UCSD-AML1 (cell line): ENCODE results near the gene MGA.

ENCODE experiments used
- DNase-seq: peaks from one replicate; lab custom pipeline; 2025; ENCODE audit not compliant: unreplicated experiment; lab: John Stamatoyannopoulos, UW

Gene MGA

DNA sequence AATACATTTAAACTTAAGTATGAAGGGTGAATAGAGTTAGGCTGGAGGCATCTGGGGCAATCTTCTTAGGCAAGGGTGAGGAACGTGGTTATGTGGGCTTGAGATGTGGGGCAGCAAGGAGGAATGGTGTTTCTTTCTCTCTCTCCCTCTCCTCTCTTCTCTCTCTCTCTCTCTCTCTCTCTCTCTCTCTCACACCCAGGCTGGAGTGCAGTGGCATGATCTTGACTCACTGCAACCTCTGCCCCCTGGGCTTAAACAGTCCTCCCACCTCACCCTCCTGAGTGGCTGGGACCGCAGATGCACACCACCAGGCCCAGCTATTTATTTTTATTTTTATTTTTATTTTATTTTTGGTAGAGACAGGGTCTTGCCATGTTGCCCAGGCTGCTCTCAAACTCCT is 4.0 kb upstream of the MGA start:
- DNase-seq, result no peak

- DNase-seq, result no peak
Observed at GRCh38 chr15:41658689-41659088, 1.5 kb upstream of the MGA start.

- DNase-seq, result no peak
Observed at GRCh38 chr15:41659190-41659589, 1.0 kb upstream of the MGA start.

- DNase-seq, result no peak
Observed at GRCh38 chr15:41659855-41660234, 360 bp upstream of the MGA start.

- DNase-seq, result no peak
Observed at GRCh38 chr15:41661078-41661517, 893 bp downstream of the MGA start.

DNA sequence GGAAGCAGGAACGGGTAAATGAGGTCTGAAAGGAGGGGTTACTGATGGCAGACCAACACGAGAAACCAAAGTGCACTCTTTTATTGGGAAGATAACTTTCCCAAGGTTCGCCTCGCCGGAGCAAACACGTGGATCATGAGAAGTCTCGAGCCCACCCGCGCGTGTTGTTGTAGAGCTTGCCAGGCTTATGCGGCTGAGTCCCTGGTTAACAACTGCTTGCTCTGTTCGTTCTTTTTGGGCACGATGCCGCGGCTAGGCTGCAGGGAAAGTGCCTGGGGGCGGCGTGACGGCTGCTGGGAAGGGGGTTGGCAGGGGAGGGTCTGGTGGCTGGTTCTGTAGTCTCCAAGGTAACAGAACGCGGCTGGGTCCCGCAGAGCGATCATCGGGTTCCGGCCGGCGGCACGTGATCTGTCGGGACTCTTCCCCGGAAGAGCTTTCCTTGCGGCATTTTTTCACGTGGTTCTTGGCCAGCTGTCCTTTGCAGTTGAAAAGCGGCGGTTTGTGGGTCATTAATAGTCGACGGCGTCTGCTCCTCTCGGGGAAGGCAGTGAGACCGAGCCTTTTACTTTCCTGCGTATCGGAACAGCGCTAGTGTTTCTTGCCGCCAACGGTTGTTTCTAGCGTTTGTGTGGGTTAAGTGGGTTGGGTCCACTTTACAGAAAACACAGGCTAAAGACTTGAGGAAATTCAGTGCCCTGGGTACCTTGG is 1.5 kb downstream of the MGA start:
- DNase-seq, result peak; percentile 78

- DNase-seq, result no peak
Observed at GRCh38 chr15:41666353-41666920, 6.2 kb downstream of the MGA start.

GRCh38 chr15:41669701-41670100 is 9.5 kb downstream of the MGA start:
- no peak for DNase-seq

DNA sequence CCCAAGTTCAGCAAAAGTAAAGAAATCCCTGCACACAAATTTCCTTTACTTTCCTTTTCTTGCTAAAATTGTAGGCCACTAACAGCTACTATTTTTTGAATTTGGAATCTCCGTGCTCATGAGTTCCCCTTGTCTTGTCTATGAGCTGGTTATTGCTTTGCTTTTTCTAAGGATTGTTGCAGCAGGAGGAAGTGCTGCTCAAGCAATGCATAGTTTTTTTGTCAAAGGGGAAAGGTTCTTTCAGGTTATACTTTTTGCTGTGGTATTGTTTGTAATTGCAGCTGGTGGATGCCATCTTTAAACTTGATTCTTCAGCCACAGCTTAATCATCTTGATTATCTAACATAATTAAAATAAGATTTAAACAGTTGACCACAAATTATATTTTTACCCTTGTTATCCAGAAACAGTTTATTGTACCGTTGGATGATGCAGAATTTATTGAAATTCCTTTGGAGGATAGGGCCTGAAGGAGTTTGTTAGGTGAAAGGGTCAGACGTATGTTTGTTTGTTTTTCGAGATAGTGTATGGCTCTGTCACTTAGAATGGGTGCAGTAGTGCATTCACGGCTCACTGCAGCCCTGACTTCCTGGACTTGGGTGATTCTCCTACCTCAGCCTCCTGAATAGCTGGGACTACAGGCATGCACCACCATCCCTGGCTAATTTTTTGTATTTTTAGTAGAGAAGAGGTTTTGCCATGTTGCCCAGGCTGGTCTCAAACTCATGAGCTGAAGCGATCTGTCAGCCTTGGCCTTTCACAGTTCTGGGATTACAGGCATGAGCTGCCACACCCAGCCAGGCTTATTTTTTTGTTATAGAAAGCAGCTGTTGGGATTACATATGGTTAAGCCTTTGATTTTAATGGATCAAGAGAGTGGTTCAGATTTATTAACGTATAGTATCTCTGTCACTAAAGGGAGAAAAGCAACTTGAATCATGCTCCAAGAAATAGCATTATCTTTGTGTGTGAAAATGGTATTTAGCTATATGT is 11.7 kb downstream of the MGA start:
- DNase-seq, result no peak

DNA sequence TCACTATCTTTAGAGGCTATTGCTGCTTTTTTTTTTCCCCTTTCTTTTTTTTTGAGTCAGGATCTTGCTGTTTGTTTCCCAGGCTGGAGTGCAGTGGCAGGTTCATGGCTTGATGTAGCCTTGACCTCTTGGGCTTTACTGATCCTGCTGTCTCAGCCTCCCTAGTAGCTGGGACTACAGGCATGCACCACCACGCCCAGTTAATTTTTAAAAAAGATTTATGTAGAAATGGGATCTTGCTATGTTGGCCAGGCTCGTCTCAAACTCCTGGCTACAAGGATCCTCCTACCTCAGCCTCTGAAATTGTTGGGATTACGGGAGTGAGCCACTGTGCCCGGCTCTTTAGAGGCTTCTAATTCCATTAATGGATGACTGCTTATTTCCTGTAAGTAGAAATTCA is 15.1 kb downstream of the MGA start:
- DNase-seq, result no peak

- no peak for DNase-seq
Observed at GRCh38 chr15:41678742-41679141, 18.5 kb downstream of the MGA start.

GRCh38 chr15:41683955-41684354 is 23.8 kb downstream of the MGA start:
- DNase-seq, result no peak

- DNase-seq, result no peak
Observed at GRCh38 chr15:41688671-41689070, 28.5 kb downstream of the MGA start.

DNA sequence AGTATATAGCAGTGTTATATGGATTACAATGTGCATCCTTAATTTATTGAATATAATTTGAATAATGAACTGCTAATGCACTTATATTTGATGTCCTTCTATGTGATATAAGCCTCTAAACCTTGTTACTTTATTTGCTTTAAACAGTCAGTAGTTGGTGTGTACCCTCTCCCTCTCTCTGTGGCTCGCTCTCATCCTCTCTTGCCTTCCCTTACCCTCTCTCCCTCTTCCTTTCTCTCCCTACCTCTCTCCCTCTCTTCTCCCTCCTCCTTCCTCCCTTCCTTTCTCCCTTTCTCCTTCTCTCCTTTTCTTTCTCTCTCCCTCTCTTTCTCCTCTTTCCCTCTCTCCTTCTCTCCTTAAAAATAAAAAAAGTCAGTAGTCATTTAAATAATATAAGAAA is 28.9 kb downstream of the MGA start:
- no peak for DNase-seq

DNA sequence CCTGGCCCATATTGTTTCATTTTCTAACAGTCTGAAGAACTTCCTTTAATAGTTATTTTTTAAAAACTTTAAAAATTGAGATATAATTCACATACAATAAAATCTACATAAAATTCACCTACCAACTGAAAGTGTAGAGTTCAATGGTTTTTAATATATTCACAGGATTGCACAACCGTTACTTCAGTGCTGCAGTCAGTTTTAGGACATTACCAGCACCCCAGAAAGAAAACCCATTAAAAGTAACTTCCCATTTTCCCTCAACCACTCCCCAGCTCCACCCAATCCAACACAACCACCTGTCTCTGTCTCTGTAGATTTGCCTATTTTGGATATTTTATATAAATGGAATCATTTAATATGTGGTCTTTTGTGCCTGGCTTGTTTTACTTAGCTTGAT is 29.6 kb downstream of the MGA start:
- no peak for DNase-seq

- DNase-seq, result no peak
Observed at GRCh38 chr15:41690636-41691035, 30.4 kb downstream of the MGA start.

DNA sequence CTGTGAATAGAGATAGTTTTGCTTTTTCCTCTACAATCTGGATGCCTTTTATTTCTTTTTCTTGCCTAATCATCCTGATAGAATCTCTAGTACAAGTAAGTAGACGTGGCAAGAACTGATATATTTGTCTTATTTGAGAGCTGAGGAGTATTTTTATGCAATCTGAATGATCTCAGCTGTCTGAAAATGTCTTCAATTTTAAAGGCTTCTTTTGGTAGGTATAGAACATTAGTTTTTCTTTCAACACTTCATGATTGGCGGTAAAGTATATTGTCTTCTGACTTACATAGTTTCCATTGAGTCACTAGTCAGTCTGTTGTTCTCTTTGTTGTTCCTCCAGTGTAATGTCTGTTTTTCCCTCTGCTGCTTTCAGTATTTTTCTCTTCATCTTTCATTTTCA is 31.3 kb downstream of the MGA start:
- DNase-seq, result no peak

DNA sequence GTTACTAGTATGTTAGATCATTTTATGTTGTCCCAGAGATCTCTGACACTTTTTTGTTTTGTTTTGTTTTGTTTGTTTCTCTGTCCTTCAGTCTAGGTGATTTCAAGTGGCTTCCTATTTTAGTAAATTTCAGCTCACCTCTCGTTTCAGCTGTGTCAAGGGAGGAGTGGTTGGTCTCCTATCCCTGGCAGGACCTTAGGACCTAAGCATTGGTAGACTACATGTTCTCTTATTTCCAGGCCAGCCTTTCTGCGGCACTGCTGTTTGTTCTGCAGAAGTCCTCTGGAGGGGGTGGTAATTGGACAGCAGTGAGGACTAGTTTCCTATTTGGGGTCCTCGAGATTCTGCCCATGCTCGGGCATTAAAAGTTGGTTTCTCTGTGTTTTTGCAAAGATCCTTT is 31.8 kb downstream of the MGA start:
- no peak for DNase-seq

GRCh38 chr15:41693757-41694156 is 33.6 kb downstream of the MGA start:
- DNase-seq, result no peak

DNA sequence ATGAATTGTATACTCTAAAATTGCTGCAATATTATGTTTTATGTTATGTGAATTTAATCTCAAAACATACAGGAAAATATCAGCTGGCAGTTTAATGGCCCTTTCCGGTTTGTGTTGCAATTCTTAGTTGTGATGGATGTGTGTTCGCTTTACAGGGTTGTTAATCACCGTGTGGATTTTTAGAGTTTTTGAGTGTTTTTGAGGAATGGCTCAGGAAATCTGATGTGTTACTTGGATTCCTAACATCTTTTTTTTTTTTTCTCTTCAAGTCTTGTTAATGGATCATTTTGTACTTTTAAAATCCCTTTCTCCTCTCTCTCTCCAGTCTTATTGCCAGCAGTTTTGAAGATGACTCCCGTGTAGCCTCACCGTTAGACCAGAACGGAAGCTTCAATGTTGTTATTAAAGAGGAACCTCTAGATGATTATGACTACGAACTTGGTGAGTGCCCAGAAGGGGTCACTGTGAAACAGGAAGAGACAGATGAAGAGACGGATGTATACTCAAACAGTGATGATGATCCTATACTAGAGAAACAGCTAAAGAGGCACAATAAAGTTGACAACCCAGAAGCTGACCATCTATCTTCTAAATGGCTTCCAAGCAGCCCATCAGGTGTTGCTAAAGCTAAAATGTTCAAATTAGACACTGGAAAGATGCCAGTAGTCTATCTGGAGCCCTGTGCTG is 35.7 kb downstream of the MGA start:
- DNase-seq, result no peak

DNA sequence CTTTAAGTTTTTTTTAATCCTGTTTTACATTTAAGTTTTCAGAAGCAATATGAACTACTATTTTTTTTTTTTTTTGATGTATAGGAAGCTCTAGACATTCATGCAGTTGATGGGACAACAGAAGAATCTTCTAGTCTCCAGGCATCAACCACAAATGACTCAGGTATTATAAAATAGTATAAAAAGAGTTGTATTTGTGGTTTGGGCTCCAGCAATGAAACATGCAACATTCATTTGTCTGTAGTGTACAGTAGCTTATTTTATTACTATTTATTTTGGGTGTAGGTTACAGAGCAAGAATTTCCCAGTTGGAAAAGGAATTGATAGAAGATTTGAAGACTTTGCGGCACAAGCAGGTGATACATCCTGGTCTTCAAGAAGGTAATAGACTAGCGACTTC is 38.6 kb downstream of the MGA start:
- DNase-seq, result no peak
